Vagina (tissue), 2 donors: ENCODE data around the gene NXPH4. TPM values are rescaled to one million over a fixed set of nuclear protein-coding genes. Genes with fewer than 3 reads are reported as not detected.
A peak's percentile ranks its signal among the peaks of the same experiment; 100 is the strongest.

Experiments
- DNase-seq, 2 donors: peaks; one replicate each; pipeline ENCODE4 v3.0.0-alpha.2; 2017; ENCODE audit errors: extremely low spot score in 2 of 2
- H3K27ac ChIP-seq: fragments of 200-600 bp; sonication (generic); one replicate; pipeline ENCODE4 v1.5.1; 2019
- H3K27me3 ChIP-seq: fragments of 200-600 bp; sonication (generic); one replicate; pipeline ENCODE4 v1.5.1; 2019
- H3K36me3 ChIP-seq, 2 donors: fragments of 200-600 bp; sonication (generic); one replicate each; pipeline ENCODE4 v1.5.1; 2017 to 2019
- H3K4me1 ChIP-seq: fragments of 200-600 bp; sonication (generic); one replicate; pipeline ENCODE4 v1.5.1; 2019
- H3K4me3 ChIP-seq, 2 donors: fragments of 200-600 bp; sonication (generic); 1 replicate in 1 of 2; 2 replicates in 1 of 2; pipeline ENCODE4 v1.5.1; 2016 to 2019
- H3K9me3 ChIP-seq: fragments of 200-600 bp; sonication (generic); one replicate; pipeline ENCODE4 v1.5.1; 2019
- POLR2A ChIP-seq, 2 donors: fragments of 450-650 bp; IDR thresholded peaks; one replicate each; pipeline ENCODE4 v1.6.1; 2017; ENCODE audit warnings: antibody characterized with exemption in 2 of 2, mild to moderate bottlenecking in 2 of 2, moderate library complexity in 2 of 2
- POLR2AphosphoS5 ChIP-seq, 2 donors: sonication (generic); formaldehyde crosslinking; IDR thresholded peaks; one replicate each; pipeline ENCODE4 v1.9.0; 2017; ENCODE audit warnings: antibody characterized with exemption in 2 of 2, mild to moderate bottlenecking in 2 of 2, low read depth in 1 of 2; ENCODE audit not compliant: insufficient read depth in 1 of 2
- intact Hi-C: fragments of 100-400 bp; cut with DNase I; formaldehyde crosslinking; loops from one replicate; pipeline ENCODE4 v1.15.1; 2023
- total RNA-seq: library from RNA; depleted of rRNA; stranded (reverse); fragments of >200 nt; gene quantifications from one replicate; pipeline ENCODE4 v1.2.3, GENCODE V29; 2016
- TF ChIP-seq, protein P1 (sequence below), 3 experiments: fragments of 450-650 bp in 2 of 3; fragments of 200-600 bp in 1 of 3; sonication (generic) in 1 of 3; IDR thresholded peaks; one replicate each; pipeline ENCODE4 v1.5.1; 2017 to 2019; ENCODE audit warnings: antibody characterized with exemption in 3 of 3, mild to moderate bottlenecking in 2 of 3, moderate library complexity in 2 of 3

Gene NXPH4
- total RNA-seq, 1 donor from 2014 or later: 3.2 TPM

DNA sequence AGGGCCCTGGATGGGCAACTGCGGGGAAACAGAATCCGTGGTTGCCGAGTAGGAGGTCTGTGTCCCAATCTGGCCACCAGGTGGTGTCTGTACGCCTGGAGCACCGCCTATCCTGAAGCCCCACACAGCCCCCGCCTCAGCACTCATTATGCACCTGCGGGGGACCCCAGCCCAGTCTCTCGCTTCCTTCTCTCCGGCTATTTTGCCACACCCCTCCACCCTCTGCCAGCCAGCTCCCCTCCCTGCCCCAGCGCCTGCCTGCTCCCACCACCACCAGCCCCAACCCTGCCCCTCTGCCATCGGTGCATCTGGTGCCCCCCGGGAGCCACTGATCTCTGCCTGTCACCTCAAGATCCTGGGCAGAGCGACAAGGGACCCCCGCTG, 2.2 kb upstream of the NXPH4 start:
- no peak for TF ChIP-seq POLR2A (IDR thresholded peaks at IDR 0.05)
- TF ChIP-seq, protein P1, sequence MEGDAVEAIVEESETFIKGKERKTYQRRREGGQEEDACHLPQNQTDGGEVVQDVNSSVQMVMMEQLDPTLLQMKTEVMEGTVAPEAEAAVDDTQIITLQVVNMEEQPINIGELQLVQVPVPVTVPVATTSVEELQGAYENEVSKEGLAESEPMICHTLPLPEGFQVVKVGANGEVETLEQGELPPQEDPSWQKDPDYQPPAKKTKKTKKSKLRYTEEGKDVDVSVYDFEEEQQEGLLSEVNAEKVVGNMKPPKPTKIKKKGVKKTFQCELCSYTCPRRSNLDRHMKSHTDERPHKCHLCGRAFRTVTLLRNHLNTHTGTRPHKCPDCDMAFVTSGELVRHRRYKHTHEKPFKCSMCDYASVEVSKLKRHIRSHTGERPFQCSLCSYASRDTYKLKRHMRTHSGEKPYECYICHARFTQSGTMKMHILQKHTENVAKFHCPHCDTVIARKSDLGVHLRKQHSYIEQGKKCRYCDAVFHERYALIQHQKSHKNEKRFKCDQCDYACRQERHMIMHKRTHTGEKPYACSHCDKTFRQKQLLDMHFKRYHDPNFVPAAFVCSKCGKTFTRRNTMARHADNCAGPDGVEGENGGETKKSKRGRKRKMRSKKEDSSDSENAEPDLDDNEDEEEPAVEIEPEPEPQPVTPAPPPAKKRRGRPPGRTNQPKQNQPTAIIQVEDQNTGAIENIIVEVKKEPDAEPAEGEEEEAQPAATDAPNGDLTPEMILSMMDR (IDR thresholded peaks at IDR 0.05): peak; percentile 39 to 57 (median 55)
- H3K9me3 ChIP-seq: no peaks in the 10 kb centered on the region
- H3K4me1 ChIP-seq: peaks cover 40% of the 10 kb centered on the region
- H3K36me3 ChIP-seq: peaks cover 0 to 28% of the 10 kb centered on the region in 2 donors
- no peak for DNase-seq
- no peak overlapping the region for H3K4me3 ChIP-seq
- H3K27me3 ChIP-seq: no peaks in the 10 kb centered on the region
- H3K27ac ChIP-seq: no peak overlapping the region
- intact Hi-C loops: no loop called here

DNA sequence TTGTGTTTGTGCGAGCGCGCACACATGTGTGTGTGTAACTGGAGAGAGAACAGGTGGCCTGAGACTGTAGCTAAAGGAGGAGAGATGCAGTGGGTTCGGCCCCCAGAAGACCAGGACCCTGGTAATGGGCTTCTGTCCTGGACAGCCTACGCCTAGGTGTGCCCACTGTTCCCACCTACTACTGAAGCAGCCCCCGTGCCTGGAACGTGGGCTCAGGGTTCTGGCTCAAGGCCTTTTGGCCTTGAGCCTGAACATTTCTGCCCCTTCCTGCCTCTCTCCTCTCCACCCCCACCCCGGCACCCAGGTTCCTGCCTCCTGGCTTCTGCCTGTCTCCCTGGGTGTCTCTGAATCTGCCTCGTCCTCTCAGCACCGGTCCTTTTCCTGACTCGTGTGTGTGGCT, 1.5 kb upstream of the NXPH4 start:
- intact Hi-C loops: no loop called here
- H3K4me3 ChIP-seq: no peak overlapping the region
- no peaks in the 10 kb centered on the region for H3K9me3 ChIP-seq
- peaks cover 0 to 22% of the 10 kb centered on the region in 2 donors for H3K36me3 ChIP-seq
- H3K27ac ChIP-seq: no peak overlapping the region
- DNase-seq: no peak
- no peaks in the 10 kb centered on the region for H3K27me3 ChIP-seq
- H3K4me1 ChIP-seq: peaks cover 42% of the 10 kb centered on the region
- TF ChIP-seq POLR2AphosphoS5 (IDR thresholded peaks at IDR 0.05; ENCODE audit: insufficient read depth in 1 of 2, low read depth in 1 of 2) (no peak), POLR2A (IDR thresholded peaks at IDR 0.05) (no peak)
- TF ChIP-seq, protein P1 (IDR thresholded peaks at IDR 0.05): no peak

DNA sequence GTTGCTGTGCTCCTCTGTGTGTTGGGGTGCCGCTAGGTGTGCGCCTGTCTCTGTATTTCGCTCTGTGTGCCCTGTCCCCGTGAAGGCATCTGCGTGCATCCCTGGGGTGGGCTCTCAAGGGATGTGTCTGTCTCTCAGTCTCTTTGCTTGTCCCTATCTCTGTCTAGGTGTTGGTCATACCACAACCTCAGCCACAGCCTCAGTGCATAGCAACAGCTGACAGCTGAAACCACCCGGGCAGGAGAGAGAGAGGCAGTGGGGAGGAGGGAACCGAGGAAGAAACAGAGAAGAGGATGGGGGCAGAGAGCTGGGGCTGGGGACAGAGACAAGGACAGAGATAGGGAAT, 953 bp upstream of the NXPH4 start:
- no peak for DNase-seq
- Histone ChIP-seq H3K9me3 (no peaks in the 10 kb centered on the region), H3K27ac (no peak overlapping the region), H3K4me1 (peaks cover 47% of the 10 kb centered on the region), H3K36me3 (peaks cover 0 to 16% of the 10 kb centered on the region in 2 donors), H3K4me3 (no peak overlapping the region), H3K27me3 (no peaks in the 10 kb centered on the region)
- intact Hi-C loops: no loop called here
- TF ChIP-seq, protein P1 (IDR thresholded peaks at IDR 0.05): no peak
- TF ChIP-seq POLR2AphosphoS5 (IDR thresholded peaks at IDR 0.05; ENCODE audit: insufficient read depth in 1 of 2, low read depth in 1 of 2) (no peak), POLR2A (IDR thresholded peaks at IDR 0.05) (no peak)

DNA sequence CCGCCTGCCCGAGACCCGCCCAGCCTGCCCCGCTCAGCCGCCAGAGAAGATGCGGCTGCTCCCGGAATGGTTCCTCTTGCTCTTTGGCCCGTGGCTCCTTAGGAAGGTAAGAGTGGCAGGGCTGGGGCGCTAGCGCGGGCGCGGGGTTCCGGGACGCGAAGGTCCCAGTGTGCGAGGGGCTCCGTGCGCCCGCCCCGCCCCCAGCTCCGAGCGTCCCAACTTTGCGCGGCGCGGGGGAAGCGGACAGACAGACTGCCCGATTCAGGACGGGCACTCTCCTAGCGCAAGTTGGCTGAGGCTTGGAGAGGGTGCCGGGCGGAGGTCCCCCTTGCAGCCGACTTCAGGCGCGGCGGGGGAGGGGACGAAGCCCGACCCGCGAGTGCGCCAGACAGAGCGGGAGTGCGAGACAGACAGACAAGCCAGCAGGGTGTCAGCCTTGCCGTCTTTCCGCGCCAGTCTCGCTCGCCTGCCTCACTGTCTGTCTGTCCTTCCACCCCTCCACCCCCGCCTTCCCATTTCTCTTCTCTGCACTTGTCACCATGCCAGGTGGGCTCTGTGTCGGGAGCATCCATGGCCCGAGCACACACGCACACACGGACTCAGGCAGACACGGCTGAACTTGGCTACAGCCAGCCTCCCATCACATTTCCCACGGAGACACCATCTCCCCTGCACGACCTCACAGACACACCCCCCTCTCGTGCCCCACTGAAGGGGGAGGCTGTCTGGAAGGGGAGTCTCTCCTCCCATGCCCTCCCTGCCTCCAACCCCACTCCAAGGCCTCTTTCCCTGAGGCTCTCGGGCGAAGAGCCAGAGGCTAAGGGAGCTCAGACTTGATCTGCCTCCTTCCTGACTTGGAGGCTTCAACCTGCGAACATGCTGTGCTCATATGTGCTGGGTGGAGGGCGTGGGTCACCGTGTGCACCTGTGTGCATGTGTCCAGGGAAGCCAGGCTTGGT, 606 bp downstream of the NXPH4 start:
- Histone ChIP-seq H3K9me3 (no peaks in the 10 kb centered on the region), H3K27me3 (peaks cover 7% of the 10 kb centered on the region), H3K4me3 (peak overlapping the region; percentile 40 to 59), H3K27ac (no peak overlapping the region), H3K4me1 (peaks cover 47% of the 10 kb centered on the region), H3K36me3 (peaks cover 0 to 4% of the 10 kb centered on the region in 2 donors)
- intact Hi-C loops: no loop called here
- DNase-seq: no peak
- TF ChIP-seq POLR2AphosphoS5 (IDR thresholded peaks at IDR 0.05; ENCODE audit: insufficient read depth in 1 of 2, low read depth in 1 of 2) (no peak), POLR2A (IDR thresholded peaks at IDR 0.05) (no peak)
- TF ChIP-seq, protein P1 (IDR thresholded peaks at IDR 0.05): no peak
